HCT116 (cell line): ENCODE measurements around the gene CDHR1. TPM values are rescaled to one million over a fixed set of nuclear protein-coding genes. Genes with fewer than 3 reads are reported as not detected.

Source experiments
- ATAC-seq: fragments of 200-7000 bp; cut with Tn5 transposase; 2 replicates; pipeline ENCODE4 v1.9.1; 2020; ENCODE audit warnings: mild to moderate bottlenecking, moderate library complexity
- BruUV-seq: library from RNA; stranded (reverse); fragments of 400-500 nt; replicated peaks from 2 replicates; lab custom pipeline; 2021; lab: Mats Ljungman, UMichigan
- CTCF ChIA-PET: fragments of 300-600 bp; sonication (Branson Sonifier 250); formaldehyde crosslinking; loops from one replicate; lab custom pipeline; 2021; ENCODE audit warnings: antibody characterized with exemption; lab: Charles Lee
- POLR2A ChIA-PET: fragments of 300-600, 350-600 bp; sonication (Branson Sonifier 250); formaldehyde crosslinking; loops from one replicate; lab custom pipeline; 2021; ENCODE audit warnings: antibody characterized with exemption; lab: Charles Lee
- RAD21 ChIA-PET, 2 experiments: fragments of 300-600 bp; sonication (Branson Sonifier 250); formaldehyde crosslinking; loops; one replicate each; lab custom pipeline; 2023; ENCODE audit warnings: low total read pairs in 2 of 2; ENCODE audit not compliant: uncharacterized antibody in 2 of 2, unreplicated experiment in 2 of 2, low non-redundant PET in 1 of 2; lab: Charles Lee
- DNase-seq: peaks from one replicate; pipeline ENCODE4 v3.0.0-alpha.2; 2010; ENCODE audit warnings: low read depth, low spot score
- H2AFZ ChIP-seq: fragments of 200-600 bp; shearing (Covaris generic), sonication (generic); 2 replicates; pipeline ENCODE4 v1.6.1; 2017; ENCODE audit warnings: low read depth, mixed run types, mixed read lengths, antibody characterized with exemption, low read length; ENCODE audit not compliant: poor library complexity, severe bottlenecking
- H3K27ac ChIP-seq: 2 replicates; pipeline ENCODE4 v1.5.1; 2012; ENCODE audit warnings: low read depth, low read length
- H3K27me3 ChIP-seq: fragments of 200-600 bp; sonication (generic); 2 replicates; pipeline ENCODE4 v1.6.1; 2016; ENCODE audit warnings: mixed run types, low read length, mixed read lengths; ENCODE audit not compliant: insufficient read depth
- H3K36me3 ChIP-seq, 2 experiments: fragments of 200-500 bp in 1 of 2; fragments of 200-600 bp in 1 of 2; sonication (Bioruptor generic) in 1 of 2; sonication (generic) in 1 of 2; 2 replicates each; pipeline versions ENCODE4 v1.5.1 to v1.6.1; 2014 to 2016; ENCODE audit warnings: low read length in 2 of 2, inconsistent platforms in 1 of 2, mixed read lengths in 1 of 2, mixed run types in 1 of 2; ENCODE audit not compliant: insufficient read depth in 2 of 2, control insufficient read depth in 1 of 2
- H3K4me1 ChIP-seq, 2 experiments: fragments of 200-600 bp in 1 of 2; sonication (generic) in 1 of 2; 2 replicates each; pipeline versions ENCODE4 v1.5.1 to v1.6.1; 2012 to 2017; ENCODE audit warnings: low read length in 2 of 2, inconsistent platforms in 1 of 2, mild to moderate bottlenecking in 1 of 2, mixed read lengths in 1 of 2, mixed run types in 1 of 2, moderate library complexity in 1 of 2; ENCODE audit not compliant: insufficient read depth in 2 of 2, control insufficient read depth in 1 of 2
- H3K4me2 ChIP-seq: fragments of 200-600 bp; sonication (generic); 2 replicates; pipeline ENCODE4 v1.6.1; 2017; ENCODE audit warnings: mixed run types, low read length, mixed read lengths
- H3K4me3 ChIP-seq, 2 experiments: fragments of 200-600 bp in 1 of 2; sonication (generic) in 1 of 2; replicated peaks in 1 of 2; 2 replicates each; pipeline ENCODE4 v1.5.1; 2011 to 2016; ENCODE audit warnings: low read length in 2 of 2, control low read depth in 1 of 2, low read depth in 1 of 2, mild to moderate bottlenecking in 1 of 2, mixed read lengths in 1 of 2, mixed run types in 1 of 2
- H3K79me2 ChIP-seq: fragments of 200-600 bp; sonication (generic); 2 replicates; pipeline ENCODE4 v1.6.1; 2017; ENCODE audit warnings: mild to moderate bottlenecking, mixed run types, low read length, moderate library complexity, mixed read lengths; ENCODE audit not compliant: insufficient read depth
- H3K9ac ChIP-seq: fragments of 200-600 bp; sonication (generic); 2 replicates; pipeline ENCODE4 v1.6.1; 2016; ENCODE audit warnings: low read length, mixed read lengths
- H3K9me2 ChIP-seq: fragments of 200-600 bp; sonication (generic), shearing (Covaris generic); 2 replicates; pipeline ENCODE4 v1.6.1; 2017; ENCODE audit warnings: mixed run types, mild to moderate bottlenecking, moderate library complexity; ENCODE audit not compliant: insufficient read depth
- H3K9me3 ChIP-seq, 2 experiments: fragments of 200-500 bp in 1 of 2; fragments of 200-600 bp in 1 of 2; sonication (Bioruptor generic) in 1 of 2; sonication (generic) in 1 of 2; 2 replicates each; pipeline ENCODE4 v1.6.1; 2014 to 2017; ENCODE audit warnings: low read length in 2 of 2, mixed read lengths in 2 of 2, inconsistent platforms in 1 of 2, low read depth in 1 of 2, mild to moderate bottlenecking in 1 of 2, mixed run types in 1 of 2, moderate library complexity in 1 of 2; ENCODE audit not compliant: control insufficient read depth in 1 of 2, insufficient read depth in 1 of 2
- H4K20me1 ChIP-seq: fragments of 200-600 bp; sonication (generic), shearing (Covaris generic); 2 replicates; pipeline ENCODE4 v1.6.1; 2017; ENCODE audit warnings: mixed run types, mild to moderate bottlenecking, moderate library complexity; ENCODE audit not compliant: insufficient read depth
- EZH2phosphoT487 ChIP-seq: fragments of 200-600 bp; IDR thresholded peaks from 2 replicates; pipeline ENCODE4 v1.6.1; 2018; ENCODE audit warnings: antibody characterized with exemption, borderline replicate concordance
- POLR2AphosphoS5 ChIP-seq: IDR thresholded peaks from 2 replicates; pipeline ENCODE4 v1.6.1; 2011; ENCODE audit warnings: mild to moderate bottlenecking, low read depth, low read length, moderate library complexity
- REST ChIP-seq: IDR thresholded peaks from 2 replicates; pipeline ENCODE4 v1.6.1; 2012; ENCODE audit warnings: low read depth
- SIN3A ChIP-seq: IDR thresholded peaks from 2 replicates; pipeline ENCODE4 v1.6.1; 2012; ENCODE audit warnings: low read depth
- SRF ChIP-seq: IDR thresholded peaks from 2 replicates; pipeline ENCODE4 v1.6.1; 2012; ENCODE audit warnings: low read depth
- ZFX ChIP-seq: fragments of 450-650 bp; IDR thresholded peaks from 2 replicates; pipeline ENCODE4 v1.6.1; 2017
- intact Hi-C: fragments of 100-400 bp; cut with micrococcal nuclease; formaldehyde crosslinking; loops from 2 replicates; pipeline ENCODE4 v1.10.0; 2022
- total RNA-seq: library from RNA; stranded (reverse); gene quantifications from one replicate; pipeline ENCODE4 v1.2.1, GENCODE V29; 2021; ENCODE audit not compliant: unreplicated experiment

Gene CDHR1
- total RNA-seq, 1 experiment from 2014 or later, result not detected

GRCh38 chr10:84156009-84156408 lies 38.3 kb upstream of the CDHR1 start:
- H3K36me3 ChIP-seq, result peaks cover 25 to 27% of the 10 kb centered on the region in 2 experiments; a peak in 3 of 4 replicates
- POLR2A ChIA-PET, result no interaction called here
- no peaks in the 10 kb centered on the region for H3K4me1 ChIP-seq
- no peak overlapping the region for H3K4me3 ChIP-seq
- H2AFZ ChIP-seq, result no peak overlapping the region
- TF ChIP-seq REST (no peak), SRF (no peak)
- H3K9me2 ChIP-seq, result no peaks in the 10 kb centered on the region
- H3K9ac ChIP-seq, result no peak overlapping the region
- no peak overlapping the region for H3K27ac ChIP-seq
- no peaks in the 10 kb centered on the region for H3K27me3 ChIP-seq
- intact Hi-C loops, result no loop called here
- H3K9me3 ChIP-seq, result no peaks in the 10 kb centered on the region
- CTCF ChIA-PET, result no interaction called here
- peaks cover 1% of the 10 kb centered on the region; the same call in 1 of the 2 replicates for H3K79me2 ChIP-seq
- BruUV-seq, result no TSS peak
- RAD21 ChIA-PET, result no interaction called here
- DNase-seq, result no peak
- H3K4me2 ChIP-seq, result no peak overlapping the region
- H4K20me1 ChIP-seq, result no peaks in the 10 kb centered on the region
- no peak for ATAC-seq

GRCh38 chr10:84156768-84157167 lies 37.6 kb upstream of the CDHR1 start:
- Histone ChIP-seq H3K4me1 (no peaks in the 10 kb centered on the region), H3K4me2 (no peak overlapping the region), H4K20me1 (no peaks in the 10 kb centered on the region), H2AFZ (no peak overlapping the region), H3K4me3 (no peak overlapping the region), H3K27me3 (no peaks in the 10 kb centered on the region), H3K27ac (no peak overlapping the region), H3K79me2 (no peaks in the 10 kb centered on the region), H3K9me2 (no peaks in the 10 kb centered on the region), H3K9ac (no peak overlapping the region), H3K9me3 (no peaks in the 10 kb centered on the region), H3K36me3 (peaks cover 21% of the 10 kb centered on the region in 2 experiments; a peak in 3 of 4 replicates)
- no peak for DNase-seq
- intact Hi-C loops, result no loop called here
- ATAC-seq, result no peak
- no TSS peak for BruUV-seq
- RAD21 ChIA-PET, result no interaction called here
- TF ChIP-seq SIN3A, result no peak
- TF ChIP-seq POLR2AphosphoS5, result peak; percentile 54
- no peak for TF ChIP-seq EZH2phosphoT487
- no peak for TF ChIP-seq ZFX
- POLR2A ChIA-PET, result no interaction called here
- CTCF ChIA-PET, result interaction anchor here (1.0 kb wide), 1 partner anchor 9 kb away, joined by 3 read pairs; no protein-coding TSS in a partner anchor
